ENCODE results near the gene GRHL1.

Gene GRHL1

GRCh38 chr2:9949239-9949991 is 2.1 kb upstream of the GRHL1 start:
- no peak for DNase-seq (ENCODE audit: low spot score)

DNA sequence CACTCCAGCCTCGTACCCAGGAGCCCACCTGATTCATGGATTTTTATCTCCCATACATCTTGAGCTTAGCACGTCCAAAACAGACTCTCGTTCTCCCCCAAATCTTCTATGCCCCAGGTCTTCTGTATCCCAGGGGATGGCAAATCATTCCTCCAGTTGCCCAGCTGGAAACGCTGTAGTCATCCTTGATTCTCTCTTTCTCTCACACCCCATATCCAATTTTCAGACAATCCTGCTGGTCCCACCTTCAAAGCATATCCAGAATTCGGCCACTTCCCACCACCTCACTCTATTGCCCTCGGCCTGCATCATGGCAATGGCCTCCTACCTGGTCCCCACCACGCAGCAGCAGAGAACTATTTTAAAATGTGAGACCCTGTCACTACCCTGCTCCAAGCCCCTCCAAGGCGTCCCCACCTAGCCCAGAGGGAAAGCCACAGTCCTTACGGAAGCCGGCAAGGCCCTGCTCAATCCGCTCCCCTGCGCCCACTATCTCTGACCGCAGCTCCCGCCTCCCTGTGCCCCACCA is 1.4 kb upstream of the GRHL1 start:
- no peak for DNase-seq (ENCODE audit: low spot score)

DNA sequence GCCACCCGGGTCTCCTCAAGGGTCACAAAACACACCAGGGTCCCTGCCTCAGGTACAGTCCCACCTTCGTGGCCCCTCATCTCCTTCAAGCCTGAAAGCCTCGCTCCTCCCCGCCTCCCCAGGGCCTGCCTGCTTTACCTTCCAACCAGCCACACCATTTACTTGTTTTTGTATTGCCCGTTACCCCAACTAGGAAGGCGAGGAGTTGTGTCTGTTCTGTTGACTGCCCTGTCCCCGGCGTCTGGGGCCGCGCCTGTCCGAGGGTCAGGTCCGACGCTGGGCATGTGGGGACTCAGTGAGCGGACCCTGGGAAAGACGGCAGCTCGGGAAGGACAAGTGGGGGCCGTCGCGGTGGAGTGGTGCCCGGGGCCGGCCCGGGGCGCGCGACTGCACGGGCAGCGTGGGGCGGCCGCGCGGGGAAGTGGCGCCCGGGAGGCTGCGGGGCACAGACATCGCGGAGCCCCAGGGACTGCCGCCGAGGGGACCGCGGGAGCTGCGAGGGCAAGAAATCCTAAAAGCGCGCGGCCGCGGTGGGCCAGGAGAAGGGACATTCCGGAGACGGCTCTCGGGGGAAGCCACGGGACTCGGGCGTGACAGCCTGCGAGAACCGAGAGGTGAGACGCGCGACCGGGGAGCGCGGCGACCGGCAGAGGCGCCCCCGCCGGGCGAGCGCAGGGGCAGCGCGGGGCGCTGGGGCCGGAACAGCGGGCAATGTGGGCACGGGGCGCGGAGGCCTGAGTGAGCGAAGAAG is 797 bp upstream of the GRHL1 start:
- peak; percentile 21 for DNase-seq (ENCODE audit: low spot score)

DNA sequence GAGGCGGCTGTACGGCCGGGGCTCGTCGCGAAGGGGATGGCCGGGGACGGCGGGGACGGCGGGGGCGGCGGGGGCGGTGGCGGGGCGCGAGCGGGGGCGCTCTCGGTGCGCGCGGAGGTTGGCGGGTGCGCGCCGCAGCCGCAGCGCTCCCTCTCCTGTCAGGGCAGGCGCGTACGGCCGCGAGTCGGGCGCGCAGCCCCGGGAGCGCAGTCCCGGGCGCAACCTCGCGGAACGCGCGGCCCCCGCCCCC is 296 bp upstream of the GRHL1 start:
- DNase-seq (ENCODE audit: low spot score), result no peak

DNA sequence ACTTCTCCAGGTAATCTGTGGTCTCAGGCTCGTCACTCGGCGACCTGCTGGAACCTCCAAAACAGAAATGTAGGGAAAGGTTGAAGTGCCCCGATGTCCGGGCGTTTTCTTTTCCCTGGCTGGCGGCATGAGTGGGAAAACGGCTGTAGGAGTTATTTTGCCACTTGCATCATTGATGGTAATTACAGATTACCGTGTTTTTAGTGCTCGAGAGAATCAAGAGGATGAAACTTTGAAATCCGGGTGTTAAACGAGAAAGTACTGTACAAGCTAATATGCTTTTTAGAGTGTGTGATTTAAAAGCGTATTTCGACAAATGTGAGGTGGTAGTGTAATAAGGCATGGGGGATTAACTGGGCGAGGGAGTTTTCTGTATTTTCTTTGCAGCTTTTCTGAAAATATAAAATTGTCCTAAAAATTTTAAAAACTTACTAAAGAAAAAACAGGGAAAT is 819 bp downstream of the GRHL1 start:
- DNase-seq (ENCODE audit: low spot score), result no peak

DNA sequence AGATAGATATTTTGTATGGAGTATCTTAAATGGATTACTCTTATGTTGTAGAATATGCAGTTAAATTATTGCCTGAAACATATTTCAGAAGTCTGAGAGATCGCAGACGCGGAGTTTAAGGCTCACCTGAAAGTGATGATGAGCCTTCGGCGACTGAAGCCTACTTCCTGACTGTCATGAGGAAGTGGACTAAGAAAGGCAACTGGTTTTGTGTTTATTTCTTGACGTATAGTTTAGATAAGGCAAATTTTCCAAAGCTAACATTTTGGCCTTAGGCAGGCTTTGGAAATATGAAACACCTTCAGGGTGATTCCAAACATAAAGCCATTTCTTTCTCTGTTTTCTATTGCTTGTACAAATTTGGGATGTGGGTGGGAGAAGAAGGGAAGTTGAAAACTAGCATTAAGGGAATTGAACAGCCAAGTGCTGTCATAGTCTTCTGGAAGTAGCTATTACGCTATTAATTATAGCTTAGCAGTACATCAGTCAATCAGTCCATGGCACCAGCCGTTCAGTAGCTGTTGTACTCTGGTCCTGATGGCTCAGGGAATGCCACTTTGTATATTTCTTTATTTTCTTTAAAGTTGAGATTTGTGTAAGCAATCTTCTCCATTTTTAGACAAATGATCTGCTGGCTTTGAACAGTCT is 1.5 kb downstream of the GRHL1 start:
- DNase-seq (ENCODE audit: low spot score), result no peak

GRCh38 chr2:9954136-9954535 is 2.6 kb downstream of the GRHL1 start:
- no peak for DNase-seq (ENCODE audit: low spot score)

- no peak for DNase-seq (ENCODE audit: low spot score)
Observed at GRCh38 chr2:9958057-9958456, 6.6 kb downstream of the GRHL1 start.

- DNase-seq (ENCODE audit: low spot score), result no peak
Observed at GRCh38 chr2:9959262-9959661, 7.8 kb downstream of the GRHL1 start.

DNA sequence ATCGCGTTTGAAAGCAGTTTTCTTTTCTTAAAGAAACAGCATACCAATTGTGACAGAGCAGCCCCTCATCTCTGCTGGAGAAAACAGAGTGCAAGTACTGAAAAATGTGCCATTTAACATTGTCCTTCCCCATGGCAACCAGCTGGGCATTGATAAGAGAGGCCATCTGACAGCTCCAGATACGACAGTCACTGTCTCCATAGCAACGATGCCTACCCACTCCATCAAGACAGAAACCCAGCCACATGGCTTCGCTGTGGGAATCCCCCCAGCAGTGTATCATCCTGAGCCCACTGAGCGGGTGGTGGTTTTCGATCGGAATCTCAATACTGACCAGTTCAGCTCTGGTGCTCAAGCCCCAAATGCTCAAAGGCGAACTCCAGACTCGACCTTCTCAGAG is 9.5 kb downstream of the GRHL1 start:
- DNase-seq (ENCODE audit: low spot score), result no peak

DNA sequence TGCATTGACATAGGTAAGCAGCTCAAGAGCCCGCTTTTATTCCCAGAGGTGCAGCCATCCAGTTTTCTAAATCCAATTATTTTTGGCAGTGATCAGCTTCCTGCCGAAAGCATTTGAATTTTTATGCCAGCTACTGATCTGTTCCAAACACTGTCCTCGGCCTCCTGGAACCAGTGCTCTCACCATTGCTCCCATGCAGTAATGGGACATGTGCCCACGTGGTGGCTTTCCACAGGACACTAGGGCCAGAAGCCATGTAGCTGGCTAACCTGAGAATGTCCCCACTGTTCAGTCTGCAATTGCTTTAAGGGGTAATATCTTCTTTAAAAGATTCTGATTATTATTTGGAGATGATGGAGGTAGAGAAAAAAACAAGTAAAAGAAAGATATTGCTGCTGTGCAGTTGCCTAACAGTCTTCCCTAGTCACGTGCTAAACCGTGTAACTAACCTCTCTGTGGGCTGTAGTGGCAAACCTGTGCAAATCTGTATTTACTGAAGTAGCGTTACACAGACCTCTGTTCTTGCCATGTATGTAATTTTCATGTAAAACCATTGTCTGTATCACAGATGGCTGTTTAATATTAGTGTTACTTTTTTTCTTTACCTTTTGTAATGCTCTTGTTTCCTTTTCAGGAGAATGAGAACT is 13.0 kb downstream of the GRHL1 start:
- no peak for DNase-seq (ENCODE audit: low spot score)

DNA sequence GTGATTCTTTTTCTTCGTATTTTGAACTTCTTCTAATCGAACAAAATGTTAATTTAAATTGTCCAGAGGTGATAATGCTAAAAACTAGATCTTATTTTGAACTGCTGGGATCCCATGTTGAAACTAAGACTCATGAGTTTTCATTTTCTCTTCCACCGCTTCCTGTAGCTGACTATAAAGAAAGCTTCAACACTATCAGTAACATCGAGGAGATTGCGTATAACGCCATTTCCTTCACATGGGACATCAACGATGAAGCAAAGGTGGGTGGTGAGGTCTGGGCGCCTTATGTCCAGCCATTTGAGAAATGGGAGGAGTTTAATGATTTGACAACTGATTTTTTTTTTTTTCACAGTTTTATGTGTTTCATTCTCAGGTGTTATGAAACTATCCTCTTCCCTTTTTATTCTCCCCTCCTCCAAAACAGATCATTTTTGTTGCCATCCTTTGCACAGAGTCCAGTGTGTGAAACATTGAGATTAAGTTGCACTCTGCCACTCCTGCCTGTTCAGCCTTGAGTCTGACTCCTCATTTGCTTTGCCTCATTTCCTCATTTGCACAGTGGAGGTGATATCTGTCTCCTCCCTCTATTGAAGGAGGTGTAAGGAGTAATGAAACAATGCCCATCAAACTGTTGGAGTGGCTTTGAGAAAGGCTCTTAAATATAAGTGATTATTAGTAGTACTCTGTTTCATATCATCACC is 13.8 kb downstream of the GRHL1 start:
- no peak for DNase-seq (ENCODE audit: low spot score)

DNA sequence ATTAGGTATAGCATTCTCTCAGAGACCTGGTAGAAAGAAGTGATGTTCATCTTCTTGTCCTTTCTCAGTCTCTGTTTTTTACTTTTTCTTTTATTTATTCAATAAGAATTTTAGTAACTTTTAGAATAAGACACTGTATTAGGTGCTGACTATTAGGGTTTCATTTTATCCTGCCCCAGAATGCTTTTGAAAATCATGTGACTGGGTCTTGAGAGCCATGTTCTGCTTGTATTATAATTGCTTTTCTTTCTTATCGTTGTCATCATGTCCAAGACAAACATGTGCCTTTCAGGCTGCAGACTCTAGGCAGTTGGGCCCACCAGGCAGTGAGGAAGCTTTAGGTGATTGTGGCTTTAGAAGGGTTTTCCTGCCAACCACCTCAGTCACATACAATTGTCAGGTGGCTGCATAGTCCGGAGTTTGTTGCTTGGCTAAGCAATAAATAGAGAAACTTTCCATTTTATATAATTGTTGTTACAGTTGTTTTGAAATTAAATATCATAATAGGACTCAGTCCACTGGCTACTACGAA is 15.1 kb downstream of the GRHL1 start:
- DNase-seq (ENCODE audit: low spot score), result no peak

DNA sequence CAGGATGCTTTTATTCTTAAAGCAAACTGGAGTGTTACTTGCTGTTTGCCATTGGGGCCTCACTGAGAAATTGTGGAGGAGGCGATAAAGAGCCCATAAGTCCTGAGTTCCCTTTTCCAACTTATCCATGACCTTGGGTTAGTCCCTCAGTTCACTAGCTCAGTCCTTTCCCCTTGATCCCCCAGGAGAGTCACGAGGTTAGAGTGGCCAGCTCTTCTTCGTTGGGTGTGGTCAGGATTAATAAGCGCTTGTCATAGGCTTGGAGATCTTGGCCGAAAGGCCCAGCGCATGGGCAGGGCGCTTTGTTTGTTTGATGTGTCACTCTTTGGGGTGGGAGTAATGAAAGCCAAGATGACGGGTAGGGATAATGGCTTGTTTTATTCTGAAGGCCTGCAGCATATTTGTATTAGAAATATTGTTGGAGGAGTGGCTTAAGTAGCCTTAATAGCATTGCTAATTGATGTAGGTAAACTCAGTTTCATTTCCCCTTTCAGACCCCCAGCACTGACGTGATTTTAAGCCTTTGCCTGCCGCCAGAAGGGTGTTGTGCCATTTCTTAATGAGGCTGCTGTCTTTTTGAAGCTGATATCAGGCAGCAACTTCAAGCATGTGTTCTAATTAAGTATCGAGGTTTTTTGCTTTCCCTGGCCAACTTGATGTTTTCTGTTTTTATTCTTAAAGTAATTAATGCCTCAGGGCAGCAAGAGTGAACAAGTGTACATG is 15.7 kb downstream of the GRHL1 start:
- no peak for DNase-seq (ENCODE audit: low spot score)

- DNase-seq (ENCODE audit: low spot score), result no peak
Observed at GRCh38 chr2:9968553-9969497, 17.3 kb downstream of the GRHL1 start.

- no peak for DNase-seq (ENCODE audit: low spot score)
Observed at GRCh38 chr2:9970200-9971044, 18.9 kb downstream of the GRHL1 start.

- no peak for DNase-seq (ENCODE audit: low spot score)
Observed at GRCh38 chr2:9971105-9971818, 19.8 kb downstream of the GRHL1 start.

DNA sequence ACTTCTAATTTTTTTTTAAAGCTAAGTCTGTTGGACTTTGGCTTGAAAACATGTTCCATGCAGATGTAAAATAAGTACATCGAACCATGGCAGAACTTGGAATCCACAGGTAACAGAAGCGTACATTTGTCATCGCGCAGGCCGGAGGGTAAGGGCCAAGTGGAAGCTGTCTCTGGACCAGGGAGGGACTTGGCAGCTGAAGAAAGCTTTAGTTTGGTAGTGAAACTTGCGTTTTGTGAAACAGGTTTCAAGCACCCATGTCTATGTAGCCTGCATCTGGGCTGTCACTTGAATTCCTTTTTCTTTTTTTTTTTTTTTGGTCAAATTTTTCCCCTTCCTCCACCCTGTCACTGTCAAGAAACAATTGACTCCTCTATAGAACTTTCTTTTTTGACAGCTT is 20.4 kb downstream of the GRHL1 start:
- no peak for DNase-seq (ENCODE audit: low spot score)

Measured in kidney capillary endothelial cell (primary cell).